Chondrocyte (in vitro differentiated cells): ENCODE results near the gene TMEM130. TPM values are rescaled to one million over a fixed set of nuclear protein-coding genes. Genes with fewer than 3 reads are reported as not detected.
A peak's percentile ranks its signal among the peaks of the same experiment; 100 is the strongest.

Experiments used
- DNase-seq: peaks from one replicate; pipeline ENCODE4 v3.0.0; 2021; ENCODE audit warnings: mixed read lengths, low spot score
- H3K27ac Mint-ChIP-seq: one replicate; pipeline ENCODE4 v1.8.0; 2021; ENCODE audit warnings: mild to moderate bottlenecking, moderate library complexity, mixed read lengths; ENCODE audit not compliant: unreplicated experiment
- H3K27me3 Mint-ChIP-seq: 2 replicates; pipeline ENCODE4 v1.8.0; 2021; ENCODE audit warnings: low read depth, mixed read lengths
- H3K36me3 Mint-ChIP-seq: 2 replicates; pipeline ENCODE4 v1.8.0; 2021; ENCODE audit warnings: low read depth, mixed read lengths
- H3K4me1 Mint-ChIP-seq: 2 replicates; pipeline ENCODE4 v1.8.0; 2021; ENCODE audit warnings: low read depth, mild to moderate bottlenecking, mixed read lengths
- H3K4me3 Mint-ChIP-seq: one replicate; pipeline ENCODE4 v1.8.0; 2021; ENCODE audit warnings: mild to moderate bottlenecking, moderate library complexity, mixed read lengths; ENCODE audit not compliant: unreplicated experiment
- H3K9me3 Mint-ChIP-seq: 2 replicates; pipeline ENCODE4 v1.8.0; 2021; ENCODE audit warnings: low read depth, mixed read lengths
- CTCF ChIP-seq: fragments of 200-600 bp; sonication (generic); IDR thresholded peaks from 2 replicates; pipeline ENCODE4 v1.5.0; 2021; ENCODE audit warnings: antibody characterized with exemption, mild to moderate bottlenecking, moderate library complexity
- long read RNA-seq: library from polyadenylated mRNA; stranded (forward); transcript quantifications from one replicate; pipeline ENCODE4 v2.0.0, GENCODE V29; 2021
- total RNA-seq: library from RNA; stranded (reverse); gene quantifications from 3 replicates; pipeline ENCODE4 v1.2.1, GENCODE V29; 2021

The TMEM130 gene
- total RNA-seq: 19.3 to 19.7 TPM (median 19.3 TPM) in 3 replicates
- long read RNA-seq, transcript TMEM130-201 (8 exons, 3,015 nt): major isoform, 15 of 35 reads
- long read RNA-seq, partial matches to known transcripts: 15 of 35 reads
- long read RNA-seq, other reads (novel, unspliced or antisense): 2 of 35 reads

GRCh38 chr7:98869597-98870120, at the start of gene TMEM130:
TSS of gene TMEM130 (minus strand) at chr7:98870014. CDS start at chr7:98869861, 153 bp downstream.
- H3K27me3 Mint-ChIP-seq: no peaks in the 10 kb centered on the region
- peaks cover 48% of the 10 kb centered on the region for H3K4me1 Mint-ChIP-seq
- peak within 1 kb of the TSS; percentile 80 for H3K4me3 Mint-ChIP-seq
- no peak for TF ChIP-seq CTCF
- no peaks in the 10 kb centered on the region for H3K9me3 Mint-ChIP-seq
- H3K36me3 Mint-ChIP-seq: no peaks in the 10 kb centered on the region
- peak within 1 kb of the TSS; percentile 82 for H3K27ac Mint-ChIP-seq
- peak; percentile 76 for DNase-seq

DNA sequence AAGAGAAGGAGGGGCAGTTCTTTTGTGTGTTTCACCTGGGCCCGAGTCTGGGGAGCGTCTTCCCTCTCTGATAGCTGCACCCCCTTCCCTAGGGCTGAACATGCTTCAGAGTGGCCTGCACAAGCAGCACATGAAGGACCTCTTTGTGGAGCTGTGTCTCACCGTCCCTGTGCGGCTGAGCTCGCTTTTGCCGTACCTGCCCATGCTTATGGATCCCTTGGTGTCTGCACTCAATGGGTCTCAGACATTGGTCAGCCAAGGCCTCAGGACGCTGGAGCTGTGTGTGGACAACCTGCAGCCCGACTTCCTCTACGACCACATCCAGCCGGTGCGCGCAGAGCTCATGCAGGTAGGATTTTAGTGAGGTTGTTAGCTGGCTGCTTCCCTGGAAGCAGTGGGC, 47.5 kb upstream of the TMEM130 start:
- H3K4me3 Mint-ChIP-seq: no peak overlapping the region
- H3K9me3 Mint-ChIP-seq: no peaks in the 10 kb centered on the region
- no peak overlapping the region for H3K27ac Mint-ChIP-seq
- H3K27me3 Mint-ChIP-seq: no peaks in the 10 kb centered on the region
- DNase-seq: no peak
- no peak for TF ChIP-seq CTCF
- peaks cover 8% of the 10 kb centered on the region for H3K4me1 Mint-ChIP-seq
- peaks cover 36% of the 10 kb centered on the region for H3K36me3 Mint-ChIP-seq

DNA sequence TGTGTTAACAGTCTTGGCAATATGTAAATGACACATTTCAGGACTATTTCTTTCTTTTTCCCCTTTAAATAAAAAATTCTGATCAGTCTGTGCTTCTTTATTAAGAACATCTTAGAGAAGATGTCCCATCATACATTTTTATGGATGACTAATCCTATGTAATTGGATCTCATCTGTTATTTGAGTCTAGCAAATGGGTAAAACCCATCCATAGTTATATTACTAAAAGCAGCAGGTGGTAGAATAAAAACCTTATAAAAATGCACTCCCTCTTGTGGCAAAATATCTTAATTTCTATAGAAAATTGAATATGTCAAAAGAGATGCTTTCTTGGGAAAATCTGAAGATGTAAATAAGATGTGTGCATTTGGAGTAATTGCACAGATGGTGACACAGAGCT, 43.8 kb upstream of the TMEM130 start:
- Mint-ChIP-seq H3K36me3 (peaks cover 38% of the 10 kb centered on the region), H3K4me3 (no peak overlapping the region), H3K9me3 (no peaks in the 10 kb centered on the region), H3K27me3 (no peaks in the 10 kb centered on the region), H3K4me1 (peaks cover 3% of the 10 kb centered on the region), H3K27ac (no peak overlapping the region)
- DNase-seq: no peak
- TF ChIP-seq CTCF: peak; percentile 69

DNA sequence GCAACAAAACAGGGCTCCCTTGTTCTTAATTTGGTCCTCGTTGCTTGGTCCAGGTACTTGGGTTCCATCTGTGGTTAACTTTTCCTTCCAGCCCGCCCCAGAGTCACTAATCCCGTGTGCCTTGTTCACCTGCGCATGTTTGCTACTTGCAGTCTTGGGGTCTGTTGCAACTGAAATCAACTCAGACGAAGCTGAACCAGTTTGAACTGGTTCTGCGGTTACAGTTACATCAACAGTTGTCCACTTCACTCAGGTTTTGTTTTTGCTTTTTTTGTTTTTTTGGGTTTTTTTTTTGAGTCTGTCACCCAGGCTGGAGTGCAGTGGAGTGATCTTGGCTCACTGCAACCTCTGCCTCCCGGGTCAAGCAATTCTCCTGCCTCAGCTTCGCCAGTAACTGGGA, 43.2 kb upstream of the TMEM130 start:
- TF ChIP-seq CTCF: no peak
- Mint-ChIP-seq H3K4me3 (no peak overlapping the region), H3K27me3 (no peaks in the 10 kb centered on the region), H3K27ac (no peak overlapping the region), H3K4me1 (peaks cover 3% of the 10 kb centered on the region), H3K9me3 (no peaks in the 10 kb centered on the region), H3K36me3 (peaks cover 41% of the 10 kb centered on the region)
- no peak for DNase-seq

DNA sequence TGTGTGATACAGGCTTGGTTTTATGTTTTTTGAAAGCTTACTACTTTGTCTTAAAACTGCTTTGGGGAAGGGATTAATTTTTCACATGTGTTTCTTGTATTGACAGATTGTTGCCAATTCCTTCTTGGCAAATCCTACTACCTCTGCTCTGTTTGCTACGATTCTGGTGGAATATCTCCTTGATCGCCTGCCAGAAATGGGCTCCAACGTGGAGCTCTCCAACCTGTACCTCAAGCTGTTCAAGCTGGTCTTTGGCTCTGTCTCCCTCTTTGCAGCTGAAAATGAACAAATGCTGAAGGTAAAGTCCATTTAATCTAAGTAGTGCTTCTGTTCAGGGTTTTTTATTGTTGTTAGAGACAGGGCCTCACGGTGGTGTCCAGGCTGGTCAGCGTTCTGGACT, 42.1 kb upstream of the TMEM130 start:
- Mint-ChIP-seq H3K36me3 (peaks cover 39% of the 10 kb centered on the region), H3K27ac (no peak overlapping the region)
- no peak for TF ChIP-seq CTCF

More for the DNA sequence above, 42.1 kb upstream of the TMEM130 start:
- Mint-ChIP-seq H3K4me3 (no peak overlapping the region), H3K27me3 (no peaks in the 10 kb centered on the region), H3K4me1 (peaks cover 3% of the 10 kb centered on the region), H3K9me3 (no peaks in the 10 kb centered on the region)
- no peak for DNase-seq
